SK-N-SH treated with all-trans-retinoic acid at 6 μM for 48 hours (cell line): ENCODE results near the gene CAV1.
A peak's percentile ranks its signal among the peaks of the same experiment; 100 is the strongest.

ENCODE experiments used
- ATAC-seq: fragments of 200-7000 bp; cut with Tn5 transposase; 3 replicates; pipeline ENCODE4 v1.9.1; 2020; ENCODE audit warnings: mild to moderate bottlenecking, moderate library complexity
- ARNTL ChIP-seq: fragments of 450-650 bp; formaldehyde crosslinking; IDR thresholded peaks from 2 replicates; pipeline ENCODE4 v1.5.0; 2020; ENCODE audit warnings: low read depth, mild to moderate bottlenecking, moderate library complexity, borderline replicate concordance
- BACH2 ChIP-seq: fragments of 250-450 bp; sonication (Bioruptor Pico); IDR thresholded peaks from 2 replicates; pipeline ENCODE4 v1.9.0; 2021; ENCODE audit warnings: mild to moderate bottlenecking, borderline replicate concordance
- CSDC2 ChIP-seq: fragments of 250-450 bp; sonication (Bioruptor Pico); IDR thresholded peaks from 2 replicates; pipeline ENCODE4 v1.5.0; 2020; ENCODE audit warnings: mild to moderate bottlenecking, moderate library complexity
- ESRRG ChIP-seq: fragments of 250-450 bp; sonication (Bioruptor Pico); IDR thresholded peaks from 2 replicates; pipeline ENCODE4 v1.6.1; 2021; ENCODE audit warnings: mild to moderate bottlenecking
- GLIS3 ChIP-seq: fragments of 250-450 bp; sonication (Bioruptor Pico); IDR thresholded peaks from 2 replicates; pipeline ENCODE4 v1.5.0; 2020; ENCODE audit warnings: mild to moderate bottlenecking, moderate library complexity
- OSR1 ChIP-seq: fragments of 250-450 bp; sonication (Bioruptor Pico); IDR thresholded peaks from 2 replicates; pipeline ENCODE4 v1.8.0; 2022; ENCODE audit warnings: moderate library complexity, mild to moderate bottlenecking, inconsistent platforms
- POU6F1 ChIP-seq: fragments of 250-450 bp; sonication (Bioruptor Pico); IDR thresholded peaks from 2 replicates; pipeline ENCODE4 v1.8.0; 2021; ENCODE audit warnings: low read depth, mild to moderate bottlenecking, moderate library complexity, borderline replicate concordance
- PPARA ChIP-seq: fragments of 250-450 bp; sonication (Bioruptor Pico); IDR thresholded peaks from 2 replicates; pipeline ENCODE4 v1.5.0; 2020; ENCODE audit warnings: mild to moderate bottlenecking, borderline replicate concordance
- RARB ChIP-seq: fragments of 250-450 bp; sonication (Bioruptor Pico); IDR thresholded peaks from 2 replicates; pipeline ENCODE4 v1.8.0; 2021; ENCODE audit warnings: mild to moderate bottlenecking, moderate library complexity
- TCF4 ChIP-seq: fragments of 250-450 bp; sonication (Bioruptor Pico); IDR thresholded peaks from 2 replicates; pipeline ENCODE4 v1.8.0; 2021; ENCODE audit warnings: mild to moderate bottlenecking, moderate library complexity, borderline replicate concordance
- TOX ChIP-seq: fragments of 250-450 bp; sonication (Bioruptor Pico); IDR thresholded peaks from 2 replicates; pipeline ENCODE4 v1.8.0; 2021; ENCODE audit warnings: mild to moderate bottlenecking, moderate library complexity, borderline replicate concordance
- TSHZ2 ChIP-seq: fragments of 250-450 bp; sonication (Bioruptor Pico); IDR thresholded peaks from 2 replicates; pipeline ENCODE4 v1.5.0; 2020; ENCODE audit warnings: mild to moderate bottlenecking, moderate library complexity
- ZC3H10 ChIP-seq: fragments of 250-450 bp; sonication (Bioruptor Pico); IDR thresholded peaks from 2 replicates; pipeline ENCODE4 v1.5.1; 2021; ENCODE audit warnings: mild to moderate bottlenecking, moderate library complexity
- ZFP3 ChIP-seq: fragments of 250-450 bp; sonication (Bioruptor Pico); IDR thresholded peaks from 2 replicates; pipeline ENCODE4 v1.5.0; 2020; ENCODE audit warnings: mild to moderate bottlenecking, moderate library complexity
- ZFP30 ChIP-seq: fragments of 450-650 bp; formaldehyde crosslinking; IDR thresholded peaks from 2 replicates; pipeline ENCODE4 v1.5.0; 2022; ENCODE audit warnings: mild to moderate bottlenecking, moderate library complexity
- ZNF565 ChIP-seq: fragments of 450-650 bp; formaldehyde crosslinking; conservative IDR thresholded peaks from 2 replicates; pipeline ENCODE4 v1.5.0; 2020; ENCODE audit warnings: low read depth, mild to moderate bottlenecking, moderate library complexity
- ZNF70 ChIP-seq: fragments of 450-650 bp; formaldehyde crosslinking; IDR thresholded peaks from 2 replicates; pipeline ENCODE4 v1.5.0; 2020; ENCODE audit warnings: mild to moderate bottlenecking, moderate library complexity
- ZNF8 ChIP-seq: fragments of 450-650 bp; formaldehyde crosslinking; IDR thresholded peaks from 2 replicates; pipeline ENCODE4 v1.5.0; 2020; ENCODE audit warnings: mild to moderate bottlenecking, moderate library complexity
- TF ChIP-seq, protein P1 (sequence below): fragments of 250-450 bp; sonication (Bioruptor Pico); IDR thresholded peaks from 2 replicates; pipeline ENCODE4 v1.5.1; 2021; ENCODE audit warnings: mild to moderate bottlenecking, moderate library complexity
- TF ChIP-seq, protein P2 (sequence below): fragments of 250-450 bp; sonication (Bioruptor Pico); IDR thresholded peaks from 2 replicates; pipeline ENCODE4 v1.5.1; 2020; ENCODE audit warnings: low read depth, mild to moderate bottlenecking, moderate library complexity

The CAV1 gene

DNA sequence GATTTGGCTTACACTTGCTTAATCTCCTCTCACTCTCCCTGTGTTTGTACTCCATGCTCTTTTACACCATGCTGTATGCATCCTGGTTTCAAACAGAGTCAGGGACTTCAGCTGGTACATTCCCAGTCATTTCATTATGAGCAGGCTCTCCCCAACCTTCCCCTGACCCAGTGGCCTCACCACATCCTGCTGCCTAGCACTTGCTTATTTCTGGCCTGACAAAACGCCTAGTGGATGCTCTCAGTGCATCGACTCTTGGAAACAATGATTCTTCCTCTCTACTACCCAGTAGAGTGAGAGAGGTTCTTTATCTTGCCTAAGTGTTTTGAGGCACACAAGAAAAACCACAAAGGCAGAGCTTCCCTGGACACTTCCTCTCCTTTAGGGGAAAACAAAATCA, 63.4 kb downstream of the CAV1 start:
- peak; percentile 72 for ATAC-seq
- no peak for TF ChIP-seq ZC3H10 (CRISPR knock-in tag)
- TF ChIP-seq CSDC2 (CRISPR knock-in tag) = no peak
- no peak for TF ChIP-seq PPARA (CRISPR knock-in tag)
- no peak for TF ChIP-seq TSHZ2 (CRISPR knock-in tag)
- no peak for TF ChIP-seq OSR1 (CRISPR knock-in tag)
- TF ChIP-seq BACH2 (CRISPR knock-in tag) = no peak
- TF ChIP-seq ZNF70 (CRISPR knock-in tag) = no peak
- TF ChIP-seq ARNTL (CRISPR knock-in tag) = no peak
- TF ChIP-seq ZNF8 (CRISPR knock-in tag) = no peak
- TF ChIP-seq, protein P1, sequence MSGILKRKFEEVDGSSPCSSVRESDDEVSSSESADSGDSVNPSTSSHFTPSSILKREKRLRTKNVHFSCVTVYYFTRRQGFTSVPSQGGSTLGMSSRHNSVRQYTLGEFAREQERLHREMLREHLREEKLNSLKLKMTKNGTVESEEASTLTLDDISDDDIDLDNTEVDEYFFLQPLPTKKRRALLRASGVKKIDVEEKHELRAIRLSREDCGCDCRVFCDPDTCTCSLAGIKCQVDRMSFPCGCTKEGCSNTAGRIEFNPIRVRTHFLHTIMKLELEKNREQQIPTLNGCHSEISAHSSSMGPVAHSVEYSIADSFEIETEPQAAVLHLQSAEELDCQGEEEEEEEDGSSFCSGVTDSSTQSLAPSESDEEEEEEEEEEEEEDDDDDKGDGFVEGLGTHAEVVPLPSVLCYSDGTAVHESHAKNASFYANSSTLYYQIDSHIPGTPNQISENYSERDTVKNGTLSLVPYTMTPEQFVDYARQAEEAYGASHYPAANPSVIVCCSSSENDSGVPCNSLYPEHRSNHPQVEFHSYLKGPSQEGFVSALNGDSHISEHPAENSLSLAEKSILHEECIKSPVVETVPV (CRISPR knock-in tag) = no peak
- TF ChIP-seq GLIS3 (CRISPR knock-in tag) = no peak
- TF ChIP-seq ZFP30 (CRISPR knock-in tag) = no peak
- TF ChIP-seq ESRRG (CRISPR knock-in tag) = no peak
- TF ChIP-seq, protein P2, sequence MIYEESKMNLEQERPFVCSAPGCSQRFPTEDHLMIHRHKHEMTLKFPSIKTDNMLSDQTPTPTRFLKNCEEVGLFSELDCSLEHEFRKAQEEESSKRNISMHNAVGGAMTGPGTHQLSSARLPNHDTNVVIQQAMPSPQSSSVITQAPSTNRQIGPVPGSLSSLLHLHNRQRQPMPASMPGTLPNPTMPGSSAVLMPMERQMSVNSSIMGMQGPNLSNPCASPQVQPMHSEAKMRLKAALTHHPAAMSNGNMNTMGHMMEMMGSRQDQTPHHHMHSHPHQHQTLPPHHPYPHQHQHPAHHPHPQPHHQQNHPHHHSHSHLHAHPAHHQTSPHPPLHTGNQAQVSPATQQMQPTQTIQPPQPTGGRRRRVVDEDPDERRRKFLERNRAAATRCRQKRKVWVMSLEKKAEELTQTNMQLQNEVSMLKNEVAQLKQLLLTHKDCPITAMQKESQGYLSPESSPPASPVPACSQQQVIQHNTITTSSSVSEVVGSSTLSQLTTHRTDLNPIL (CRISPR knock-in tag) = no peak
- TF ChIP-seq ZNF565 (CRISPR knock-in tag) = no peak
- TF ChIP-seq RARB (CRISPR knock-in tag) = no peak
- TF ChIP-seq ZFP3 = no peak
- no peak for TF ChIP-seq TCF4 (CRISPR knock-in tag)
- TF ChIP-seq, all 23 proteins: peak for 0

DNA sequence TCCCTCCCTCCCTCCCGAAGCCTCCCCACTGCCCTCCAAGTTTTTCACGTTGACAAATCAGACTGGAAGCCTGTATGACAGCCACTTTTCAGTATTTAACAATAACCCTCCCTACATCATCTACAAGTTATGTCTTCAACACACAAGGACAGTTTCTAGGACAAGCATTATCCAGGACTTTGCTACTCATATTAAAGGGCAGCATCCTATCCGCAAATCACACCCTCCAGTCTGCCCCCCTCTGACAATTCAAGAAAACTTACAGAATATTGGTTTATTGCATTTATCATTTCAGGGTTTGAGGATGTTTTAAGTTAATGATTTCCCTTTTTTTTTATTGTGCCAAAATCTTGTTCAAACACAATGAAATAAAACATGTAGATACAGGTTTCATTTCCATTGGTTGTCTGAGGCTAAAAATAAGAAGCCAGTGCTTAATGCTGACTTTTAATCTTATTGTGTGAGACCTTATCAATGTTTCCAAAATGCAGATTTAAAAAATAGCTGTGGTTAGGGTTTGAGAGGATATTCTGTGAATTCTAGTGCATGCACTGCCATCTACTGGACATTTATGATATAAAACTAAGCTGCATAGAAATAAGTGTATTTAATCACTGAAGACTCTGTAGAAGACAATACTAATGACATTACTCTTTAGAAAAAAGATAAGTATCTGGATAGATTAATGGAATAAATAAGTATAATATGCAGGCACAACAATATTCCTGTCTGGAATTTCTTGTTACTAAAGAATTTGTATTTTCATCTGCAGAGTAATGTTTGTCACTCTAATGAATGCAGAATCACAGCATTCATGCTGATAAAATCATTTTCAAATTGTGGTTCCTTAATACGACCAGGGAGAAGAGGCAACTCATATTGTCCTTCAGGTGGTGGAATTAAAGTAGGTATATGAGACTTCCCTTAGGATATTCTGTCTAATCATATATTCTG, 64.1 kb downstream of the CAV1 start:
- TF ChIP-seq TOX (no peak), TSHZ2 (CRISPR knock-in tag) (no peak), TCF4 (CRISPR knock-in tag) (no peak), ARNTL (CRISPR knock-in tag) (no peak), ZC3H10 (CRISPR knock-in tag) (no peak), RARB (CRISPR knock-in tag) (no peak), POU6F1 (no peak), GLIS3 (CRISPR knock-in tag) (no peak), CSDC2 (CRISPR knock-in tag) (no peak)
- TF ChIP-seq, protein P1 (CRISPR knock-in tag) = no peak
- peak; percentile 64 for ATAC-seq
